ENCODE measurements around the gene PRKG1.

PRKG1 gene

GRCh38 chr10:51074238-51075028, at the start of gene PRKG1:
PRKG1 (plus strand) TSS chr10:51074487.
- H3K27ac ChIP-seq (ENCODE audit: low read depth, low read length), result peak within 1 kb of the TSS; percentile 92
- H3K27me3 ChIP-seq (ENCODE audit: control insufficient read depth, insufficient read depth, low read length), result no peaks in the 10 kb centered on the region
- no peaks in the 10 kb centered on the region for H3K36me3 ChIP-seq (ENCODE audit: control insufficient read depth, insufficient read depth, low read length)
- peaks cover 10% of the 10 kb centered on the region for H3K4me1 ChIP-seq (ENCODE audit: control insufficient read depth, insufficient read depth, low read length)
- H3K9ac ChIP-seq (ENCODE audit: low read length), result peak within 1 kb of the TSS; percentile 60
- H3K4me3 ChIP-seq (ENCODE audit: low read length), result peak within 1 kb of the TSS; percentile 91

DNA sequence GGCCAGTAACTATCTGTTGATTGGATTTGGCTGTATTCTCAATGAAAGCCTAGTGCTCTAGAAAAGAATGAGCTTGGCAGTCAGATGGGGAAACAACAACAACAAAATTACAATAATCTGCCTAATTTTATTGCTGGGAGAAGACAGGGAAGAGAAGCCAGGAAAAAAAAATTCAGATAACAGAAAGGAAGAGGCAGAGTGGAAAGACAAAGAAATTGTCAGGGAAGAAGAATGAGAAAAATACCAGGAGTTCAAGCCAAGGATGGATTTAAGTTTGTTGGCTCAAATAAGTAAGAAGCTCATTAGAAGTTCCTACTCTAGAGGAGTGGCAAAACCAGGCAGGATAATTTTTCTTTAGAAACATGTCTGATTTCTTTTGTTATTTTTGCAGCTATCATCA, 45.9 kb upstream of the PRKG1 start:
- Histone ChIP-seq H3K9ac (ENCODE audit: low read length) (no peak overlapping the region), H3K27me3 (ENCODE audit: control insufficient read depth, insufficient read depth, low read length) (no peaks in the 10 kb centered on the region), H3K27ac (ENCODE audit: low read depth, low read length) (no peak overlapping the region), H3K4me1 (ENCODE audit: control insufficient read depth, insufficient read depth, low read length) (peaks cover 8% of the 10 kb centered on the region), H3K36me3 (ENCODE audit: control insufficient read depth, insufficient read depth, low read length) (no peaks in the 10 kb centered on the region), H3K4me3 (ENCODE audit: low read length) (no peak overlapping the region)

DNA sequence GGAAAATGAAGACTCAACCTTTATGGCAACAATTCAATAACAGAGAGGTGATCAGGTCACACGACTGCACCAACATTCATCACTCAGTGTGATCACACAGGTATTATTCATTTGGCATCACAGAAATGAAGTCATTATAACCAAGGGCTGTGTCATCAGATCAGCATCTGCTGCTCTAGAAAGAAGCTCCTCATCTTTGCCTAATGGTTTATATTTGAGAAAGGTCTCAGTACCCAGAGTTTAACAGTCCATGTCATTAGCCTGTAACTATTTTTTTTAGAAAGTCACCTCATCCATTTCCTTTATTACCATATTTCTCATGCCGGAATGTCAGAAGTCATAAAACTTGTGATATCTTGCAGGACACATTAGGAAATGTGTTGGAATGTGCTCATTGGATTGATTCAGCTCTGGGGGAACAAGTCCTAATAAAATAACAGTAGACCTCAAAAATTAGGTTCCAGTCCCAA, 45.1 kb upstream of the PRKG1 start:
- peak overlapping the region; percentile 28 for H3K27ac ChIP-seq (ENCODE audit: low read depth, low read length)
- H3K36me3 ChIP-seq (ENCODE audit: control insufficient read depth, insufficient read depth, low read length), result no peaks in the 10 kb centered on the region
- H3K4me1 ChIP-seq (ENCODE audit: control insufficient read depth, insufficient read depth, low read length), result peaks cover 8% of the 10 kb centered on the region
- no peak overlapping the region for H3K4me3 ChIP-seq (ENCODE audit: low read length)
- H3K9ac ChIP-seq (ENCODE audit: low read length), result no peak overlapping the region
- no peaks in the 10 kb centered on the region for H3K27me3 ChIP-seq (ENCODE audit: control insufficient read depth, insufficient read depth, low read length)

- Histone ChIP-seq H3K4me3 (ENCODE audit: low read length) (no peak overlapping the region), H3K9ac (ENCODE audit: low read length) (no peak overlapping the region), H3K4me1 (ENCODE audit: control insufficient read depth, insufficient read depth, low read length) (peaks cover 8% of the 10 kb centered on the region), H3K36me3 (ENCODE audit: control insufficient read depth, insufficient read depth, low read length) (no peaks in the 10 kb centered on the region), H3K27me3 (ENCODE audit: control insufficient read depth, insufficient read depth, low read length) (no peaks in the 10 kb centered on the region), H3K27ac (ENCODE audit: low read depth, low read length) (no peak overlapping the region)
Measured at GRCh38 chr10:51030480-51030879, 43.8 kb upstream of the PRKG1 start.

DNA sequence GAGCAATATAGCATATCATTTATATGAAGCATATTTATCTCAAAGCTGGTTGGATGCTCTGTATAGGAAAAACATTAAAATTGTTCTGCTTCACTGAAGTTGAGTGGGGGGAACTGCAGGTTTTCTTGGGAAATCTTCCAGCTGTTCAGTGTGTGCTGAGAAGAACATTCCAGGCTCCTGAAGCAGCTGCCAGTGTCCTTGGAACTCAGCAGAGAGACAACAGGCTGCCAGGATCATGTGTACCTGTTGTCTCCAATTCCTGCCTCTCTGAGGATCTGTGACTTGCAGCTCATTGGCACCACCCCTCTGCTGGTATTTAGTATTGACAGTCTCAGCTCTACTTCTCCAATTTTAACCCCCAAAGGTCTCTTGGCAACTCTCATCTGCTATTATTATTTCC, 42.3 kb upstream of the PRKG1 start:
- no peak overlapping the region for H3K4me3 ChIP-seq (ENCODE audit: low read length)
- no peak overlapping the region for H3K27ac ChIP-seq (ENCODE audit: low read depth, low read length)
- no peak overlapping the region for H3K9ac ChIP-seq (ENCODE audit: low read length)
- H3K36me3 ChIP-seq (ENCODE audit: control insufficient read depth, insufficient read depth, low read length), result no peaks in the 10 kb centered on the region
- H3K27me3 ChIP-seq (ENCODE audit: control insufficient read depth, insufficient read depth, low read length), result no peaks in the 10 kb centered on the region
- peaks cover 8% of the 10 kb centered on the region for H3K4me1 ChIP-seq (ENCODE audit: control insufficient read depth, insufficient read depth, low read length)

DNA sequence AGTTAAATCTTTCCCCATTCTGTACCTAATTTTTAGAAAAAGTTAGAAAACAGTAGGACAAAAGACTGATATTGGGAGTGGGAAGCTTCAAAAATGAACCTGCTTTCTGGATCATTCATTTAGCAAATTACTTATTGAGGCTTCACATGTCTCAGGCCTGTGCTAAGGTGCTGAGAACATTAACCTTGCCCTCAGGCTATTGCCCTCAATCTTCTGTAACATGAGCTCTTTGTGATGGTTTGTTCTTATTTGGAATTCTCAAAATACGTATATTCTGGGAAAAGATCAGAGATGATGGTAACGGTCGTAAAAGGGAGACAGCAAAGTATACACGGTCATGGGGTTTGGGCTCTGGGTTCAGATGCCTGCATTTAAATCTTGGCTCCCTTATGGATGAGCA, 39.5 kb upstream of the PRKG1 start:
- Histone ChIP-seq H3K36me3 (ENCODE audit: control insufficient read depth, insufficient read depth, low read length) (no peaks in the 10 kb centered on the region), H3K4me1 (ENCODE audit: control insufficient read depth, insufficient read depth, low read length) (peaks cover 4% of the 10 kb centered on the region), H3K4me3 (ENCODE audit: low read length) (no peak overlapping the region), H3K9ac (ENCODE audit: low read length) (no peak overlapping the region), H3K27me3 (ENCODE audit: control insufficient read depth, insufficient read depth, low read length) (no peaks in the 10 kb centered on the region), H3K27ac (ENCODE audit: low read depth, low read length) (no peak overlapping the region)

GRCh38 chr10:51035344-51035743, 38.9 kb upstream of the PRKG1 start:
- Histone ChIP-seq H3K4me3 (ENCODE audit: low read length) (no peak overlapping the region), H3K36me3 (ENCODE audit: control insufficient read depth, insufficient read depth, low read length) (no peaks in the 10 kb centered on the region), H3K4me1 (ENCODE audit: control insufficient read depth, insufficient read depth, low read length) (peaks cover 4% of the 10 kb centered on the region), H3K27ac (ENCODE audit: low read depth, low read length) (no peak overlapping the region), H3K27me3 (ENCODE audit: control insufficient read depth, insufficient read depth, low read length) (no peaks in the 10 kb centered on the region), H3K9ac (ENCODE audit: low read length) (no peak overlapping the region)

DNA sequence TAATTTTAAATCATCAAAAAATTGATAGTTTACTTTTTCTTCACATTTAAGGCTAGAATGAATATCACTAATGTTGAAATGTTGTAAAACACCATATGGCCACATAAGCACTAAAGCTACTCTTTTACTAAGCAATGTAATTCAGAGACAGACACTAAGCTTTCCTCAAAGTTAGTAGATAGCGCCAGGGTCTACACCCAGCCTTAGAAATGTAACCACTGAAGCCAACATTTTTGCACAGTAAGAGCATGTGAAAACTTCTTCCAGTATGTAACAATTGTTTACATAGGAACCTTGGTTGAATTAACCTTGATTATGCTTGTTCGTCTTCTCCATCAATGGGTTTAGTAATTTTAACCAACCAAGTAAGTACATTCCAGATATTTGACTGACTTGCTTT, 28.4 kb upstream of the PRKG1 start:
- Histone ChIP-seq H3K9ac (ENCODE audit: low read length) (no peak overlapping the region), H3K4me3 (ENCODE audit: low read length) (no peak overlapping the region), H3K36me3 (ENCODE audit: control insufficient read depth, insufficient read depth, low read length) (no peaks in the 10 kb centered on the region), H3K4me1 (ENCODE audit: control insufficient read depth, insufficient read depth, low read length) (no peaks in the 10 kb centered on the region), H3K27me3 (ENCODE audit: control insufficient read depth, insufficient read depth, low read length) (no peaks in the 10 kb centered on the region), H3K27ac (ENCODE audit: low read depth, low read length) (no peak overlapping the region)

DNA sequence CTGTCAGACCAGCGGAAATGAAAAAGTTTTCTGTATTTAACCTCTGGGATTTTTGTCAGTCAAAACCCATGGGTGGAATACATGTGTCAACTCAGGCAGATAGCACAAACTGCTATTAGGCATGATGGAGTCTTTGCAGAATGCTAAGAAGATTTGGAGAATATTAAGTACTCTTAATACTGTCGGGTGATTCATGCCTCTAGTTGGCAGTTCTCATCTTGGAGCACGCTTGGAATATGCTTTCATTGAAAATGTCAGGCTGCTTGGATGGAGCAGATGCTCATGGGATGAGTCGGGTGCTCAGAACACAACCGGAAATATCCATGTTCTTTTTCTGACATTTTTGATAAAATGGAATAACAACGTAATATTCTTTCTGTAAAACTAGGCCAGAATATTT, 27.6 kb upstream of the PRKG1 start:
- H3K4me1 ChIP-seq (ENCODE audit: control insufficient read depth, insufficient read depth, low read length), result no peaks in the 10 kb centered on the region
- no peak overlapping the region for H3K4me3 ChIP-seq (ENCODE audit: low read length)
- H3K27ac ChIP-seq (ENCODE audit: low read depth, low read length), result no peak overlapping the region
- H3K36me3 ChIP-seq (ENCODE audit: control insufficient read depth, insufficient read depth, low read length), result no peaks in the 10 kb centered on the region
- no peaks in the 10 kb centered on the region for H3K27me3 ChIP-seq (ENCODE audit: control insufficient read depth, insufficient read depth, low read length)
- no peak overlapping the region for H3K9ac ChIP-seq (ENCODE audit: low read length)

GRCh38 chr10:51047857-51048256, 26.4 kb upstream of the PRKG1 start:
- Histone ChIP-seq H3K27me3 (ENCODE audit: control insufficient read depth, insufficient read depth, low read length) (no peaks in the 10 kb centered on the region), H3K4me1 (ENCODE audit: control insufficient read depth, insufficient read depth, low read length) (peaks cover 3% of the 10 kb centered on the region), H3K36me3 (ENCODE audit: control insufficient read depth, insufficient read depth, low read length) (no peaks in the 10 kb centered on the region), H3K27ac (ENCODE audit: low read depth, low read length) (no peak overlapping the region), H3K9ac (ENCODE audit: low read length) (no peak overlapping the region), H3K4me3 (ENCODE audit: low read length) (no peak overlapping the region)

DNA sequence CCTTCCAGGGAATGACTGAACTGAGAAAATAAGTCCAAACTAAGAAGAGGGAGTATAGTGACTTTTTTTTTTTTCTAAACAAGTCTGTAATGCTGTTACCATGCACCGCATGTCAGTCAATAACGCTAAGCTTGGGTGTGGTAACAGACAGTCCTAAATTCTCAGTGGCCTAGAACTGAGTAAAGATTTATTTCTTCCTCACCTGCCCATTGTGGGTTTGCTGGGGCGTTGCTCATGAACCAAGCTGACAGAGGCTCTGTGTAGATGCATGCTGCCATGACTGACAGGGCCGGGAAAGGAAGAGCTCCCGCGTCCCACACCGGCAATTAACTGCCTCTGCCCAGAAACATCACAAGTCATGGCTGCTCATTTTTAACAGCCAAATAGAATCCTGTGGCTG, 25.5 kb upstream of the PRKG1 start:
- H3K9ac ChIP-seq (ENCODE audit: low read length), result no peak overlapping the region
- no peak overlapping the region for H3K4me3 ChIP-seq (ENCODE audit: low read length)

GRCh38 chr10:51052163-51052562, 22.1 kb upstream of the PRKG1 start:
- Histone ChIP-seq H3K9ac (ENCODE audit: low read length) (no peak overlapping the region), H3K4me1 (ENCODE audit: control insufficient read depth, insufficient read depth, low read length) (peaks cover 3% of the 10 kb centered on the region), H3K36me3 (ENCODE audit: control insufficient read depth, insufficient read depth, low read length) (no peaks in the 10 kb centered on the region), H3K27me3 (ENCODE audit: control insufficient read depth, insufficient read depth, low read length) (no peaks in the 10 kb centered on the region), H3K4me3 (ENCODE audit: low read length) (no peak overlapping the region), H3K27ac (ENCODE audit: low read depth, low read length) (no peak overlapping the region)

More for the DNA sequence above, 25.5 kb upstream of the PRKG1 start:
- H3K27me3 ChIP-seq (ENCODE audit: control insufficient read depth, insufficient read depth, low read length), result no peaks in the 10 kb centered on the region
- H3K4me1 ChIP-seq (ENCODE audit: control insufficient read depth, insufficient read depth, low read length), result peaks cover 3% of the 10 kb centered on the region
- no peak overlapping the region for H3K27ac ChIP-seq (ENCODE audit: low read depth, low read length)
- H3K36me3 ChIP-seq (ENCODE audit: control insufficient read depth, insufficient read depth, low read length), result no peaks in the 10 kb centered on the region

GRCh38 chr10:51057925-51058324, 16.4 kb upstream of the PRKG1 start:
- Histone ChIP-seq H3K4me1 (ENCODE audit: control insufficient read depth, insufficient read depth, low read length) (no peaks in the 10 kb centered on the region), H3K9ac (ENCODE audit: low read length) (no peak overlapping the region), H3K36me3 (ENCODE audit: control insufficient read depth, insufficient read depth, low read length) (no peaks in the 10 kb centered on the region), H3K27me3 (ENCODE audit: control insufficient read depth, insufficient read depth, low read length) (no peaks in the 10 kb centered on the region), H3K4me3 (ENCODE audit: low read length) (no peak overlapping the region), H3K27ac (ENCODE audit: low read depth, low read length) (no peak overlapping the region)

All from rectal smooth muscle tissue (tissue), 1 donor.